Measurements from ENCODE around the gene GJA4. TPM values are rescaled to one million over a fixed set of nuclear protein-coding genes. Genes with fewer than 3 reads are reported as not detected.

The GJA4 gene
- total and polyA plus RNA-seq, 4 donors, result 6.1 to 10.6 (median 9.1) TPM

DNA sequence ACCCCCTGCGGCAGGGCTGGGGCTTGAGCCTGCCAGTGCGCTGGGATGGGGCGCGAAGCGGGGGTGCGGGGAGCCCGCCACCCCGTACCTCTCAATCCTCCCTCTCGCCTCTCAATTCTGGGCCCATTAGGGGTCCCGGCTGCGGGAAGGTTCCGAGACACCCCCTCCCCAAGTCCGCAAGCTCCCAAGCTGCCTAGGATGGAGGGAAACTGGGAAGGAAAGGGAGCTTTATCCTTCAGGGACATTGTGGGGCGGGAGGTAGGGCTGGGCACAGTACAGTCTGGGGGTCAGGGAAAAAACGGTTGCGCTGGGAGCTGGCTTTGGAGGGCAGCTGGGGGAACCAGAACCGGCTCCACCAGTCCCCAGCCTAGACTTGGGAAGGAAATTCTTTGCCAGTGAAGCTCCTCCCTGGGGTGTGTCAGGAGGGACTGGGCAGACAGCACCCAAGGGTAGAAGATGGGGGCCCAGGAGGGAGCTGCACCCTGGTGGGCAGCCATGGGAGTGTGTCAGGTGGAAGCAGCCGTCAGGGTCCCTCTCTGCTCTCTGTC is 10.9 kb upstream of the GJA4 start:
- Histone ChIP-seq H3K27me3 (ENCODE audit: control insufficient read depth in 4 of 4, insufficient read depth in 4 of 4, low read length in 3 of 4) (no peaks in the 10 kb centered on the region), H3K4me1 (ENCODE audit: control insufficient read depth in 4 of 4, insufficient read depth in 4 of 4, low read length in 3 of 4) (peaks cover 11 to 40% (median 27%) of the 10 kb centered on the region in 4 donors), H3K4me3 (ENCODE audit: low read depth in 1 of 3, low read length in 3 of 3) (peak overlapping the region; percentile 9 to 56 (median 47)), H3K36me3 (ENCODE audit: control insufficient read depth in 4 of 4, insufficient read depth in 3 of 4, low read depth in 1 of 4, low read length in 3 of 4) (no peaks in the 10 kb centered on the region), H3K9ac (ENCODE audit: low read depth in 1 of 2, low read length in 2 of 2) (no peak overlapping the region), H3K27ac (ENCODE audit: low read depth in 1 of 2, low read length in 2 of 2) (no peak overlapping the region), H3K9me3 (ENCODE audit: control insufficient read depth in 4 of 4, low read length in 3 of 4) (no peaks in the 10 kb centered on the region)
- WGBS, result 13% methylated on average over 18 of the region's 18 CpGs
- TF ChIP-seq, protein P1, sequence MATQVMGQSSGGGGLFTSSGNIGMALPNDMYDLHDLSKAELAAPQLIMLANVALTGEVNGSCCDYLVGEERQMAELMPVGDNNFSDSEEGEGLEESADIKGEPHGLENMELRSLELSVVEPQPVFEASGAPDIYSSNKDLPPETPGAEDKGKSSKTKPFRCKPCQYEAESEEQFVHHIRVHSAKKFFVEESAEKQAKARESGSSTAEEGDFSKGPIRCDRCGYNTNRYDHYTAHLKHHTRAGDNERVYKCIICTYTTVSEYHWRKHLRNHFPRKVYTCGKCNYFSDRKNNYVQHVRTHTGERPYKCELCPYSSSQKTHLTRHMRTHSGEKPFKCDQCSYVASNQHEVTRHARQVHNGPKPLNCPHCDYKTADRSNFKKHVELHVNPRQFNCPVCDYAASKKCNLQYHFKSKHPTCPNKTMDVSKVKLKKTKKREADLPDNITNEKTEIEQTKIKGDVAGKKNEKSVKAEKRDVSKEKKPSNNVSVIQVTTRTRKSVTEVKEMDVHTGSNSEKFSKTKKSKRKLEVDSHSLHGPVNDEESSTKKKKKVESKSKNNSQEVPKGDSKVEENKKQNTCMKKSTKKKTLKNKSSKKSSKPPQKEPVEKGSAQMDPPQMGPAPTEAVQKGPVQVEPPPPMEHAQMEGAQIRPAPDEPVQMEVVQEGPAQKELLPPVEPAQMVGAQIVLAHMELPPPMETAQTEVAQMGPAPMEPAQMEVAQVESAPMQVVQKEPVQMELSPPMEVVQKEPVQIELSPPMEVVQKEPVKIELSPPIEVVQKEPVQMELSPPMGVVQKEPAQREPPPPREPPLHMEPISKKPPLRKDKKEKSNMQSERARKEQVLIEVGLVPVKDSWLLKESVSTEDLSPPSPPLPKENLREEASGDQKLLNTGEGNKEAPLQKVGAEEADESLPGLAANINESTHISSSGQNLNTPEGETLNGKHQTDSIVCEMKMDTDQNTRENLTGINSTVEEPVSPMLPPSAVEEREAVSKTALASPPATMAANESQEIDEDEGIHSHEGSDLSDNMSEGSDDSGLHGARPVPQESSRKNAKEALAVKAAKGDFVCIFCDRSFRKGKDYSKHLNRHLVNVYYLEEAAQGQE (IDR thresholded peaks at IDR 0.05), result no peak
- no peak for DNase-seq (ENCODE audit: low spot score)

DNA sequence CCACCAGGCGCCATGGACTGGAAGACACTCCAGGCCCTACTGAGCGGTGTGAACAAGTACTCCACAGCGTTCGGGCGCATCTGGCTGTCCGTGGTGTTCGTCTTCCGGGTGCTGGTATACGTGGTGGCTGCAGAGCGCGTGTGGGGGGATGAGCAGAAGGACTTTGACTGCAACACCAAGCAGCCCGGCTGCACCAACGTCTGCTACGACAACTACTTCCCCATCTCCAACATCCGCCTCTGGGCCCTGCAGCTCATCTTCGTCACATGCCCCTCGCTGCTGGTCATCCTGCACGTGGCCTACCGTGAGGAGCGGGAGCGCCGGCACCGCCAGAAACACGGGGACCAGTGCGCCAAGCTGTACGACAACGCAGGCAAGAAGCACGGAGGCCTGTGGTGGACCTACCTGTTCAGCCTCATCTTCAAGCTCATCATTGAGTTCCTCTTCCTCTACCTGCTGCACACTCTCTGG is 8.0 kb upstream of the GJA4 start:
- DNase-seq (ENCODE audit: low spot score), result no peak

DNA sequence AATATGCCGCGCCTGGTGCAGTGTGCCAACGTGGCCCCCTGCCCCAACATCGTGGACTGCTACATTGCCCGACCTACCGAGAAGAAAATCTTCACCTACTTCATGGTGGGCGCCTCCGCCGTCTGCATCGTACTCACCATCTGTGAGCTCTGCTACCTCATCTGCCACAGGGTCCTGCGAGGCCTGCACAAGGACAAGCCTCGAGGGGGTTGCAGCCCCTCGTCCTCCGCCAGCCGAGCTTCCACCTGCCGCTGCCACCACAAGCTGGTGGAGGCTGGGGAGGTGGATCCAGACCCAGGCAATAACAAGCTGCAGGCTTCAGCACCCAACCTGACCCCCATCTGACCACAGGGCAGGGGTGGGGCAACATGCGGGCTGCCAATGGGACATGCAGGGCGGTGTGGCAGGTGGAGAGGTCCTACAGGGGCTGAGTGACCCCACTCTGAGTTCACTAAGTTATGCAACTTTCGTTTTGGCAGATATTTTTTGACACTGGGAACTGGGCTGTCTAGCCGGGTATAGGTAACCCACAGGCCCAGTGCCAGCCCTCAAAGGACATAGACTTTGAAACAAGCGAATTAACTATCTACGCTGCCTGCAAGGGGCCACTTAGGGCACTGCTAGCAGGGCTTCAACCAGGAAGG is 7.4 kb upstream of the GJA4 start:
- Histone ChIP-seq H3K27ac (ENCODE audit: low read depth in 1 of 2, low read length in 2 of 2) (peak overlapping the region; percentile 44 to 71), H3K9ac (ENCODE audit: low read depth in 1 of 2, low read length in 2 of 2) (no peak overlapping the region), H3K36me3 (ENCODE audit: control insufficient read depth in 4 of 4, insufficient read depth in 3 of 4, low read depth in 1 of 4, low read length in 3 of 4) (no peaks in the 10 kb centered on the region), H3K9me3 (ENCODE audit: control insufficient read depth in 4 of 4, low read length in 3 of 4) (no peaks in the 10 kb centered on the region), H3K4me3 (ENCODE audit: low read depth in 1 of 3, low read length in 3 of 3) (no peak overlapping the region), H3K4me1 (ENCODE audit: control insufficient read depth in 4 of 4, insufficient read depth in 4 of 4, low read length in 3 of 4) (peaks cover 11 to 46% (median 29%) of the 10 kb centered on the region in 4 donors), H3K27me3 (ENCODE audit: control insufficient read depth in 4 of 4, insufficient read depth in 4 of 4, low read length in 3 of 4) (no peaks in the 10 kb centered on the region)
- 74% methylated on average over 22 of the region's 22 CpGs for WGBS
- no peak for DNase-seq (ENCODE audit: low spot score)
- TF ChIP-seq HNF4A (conservative IDR thresholded peaks at IDR 0.05), result peak; percentile 54 to 56
- TF ChIP-seq GABPA (IDR thresholded peaks at IDR 0.05 in 1 of 2, conservative IDR thresholded peaks at IDR 0.05 in 1 of 2), result no peak
- TF ChIP-seq RXRA (IDR thresholded peaks at IDR 0.05), result peak; percentile 60 to 68
- TF ChIP-seq SP1 (IDR thresholded peaks at IDR 0.05), result peak; percentile 51

More for the DNA sequence above, 8.0 kb upstream of the GJA4 start:
- Histone ChIP-seq H3K4me1 (ENCODE audit: control insufficient read depth in 4 of 4, insufficient read depth in 4 of 4, low read length in 3 of 4) (peaks cover 11 to 46% (median 29%) of the 10 kb centered on the region in 4 donors), H3K27ac (ENCODE audit: low read depth in 1 of 2, low read length in 2 of 2) (no peak overlapping the region), H3K9ac (ENCODE audit: low read depth in 1 of 2, low read length in 2 of 2) (no peak overlapping the region), H3K4me3 (ENCODE audit: low read depth in 1 of 3, low read length in 3 of 3) (no peak overlapping the region), H3K36me3 (ENCODE audit: control insufficient read depth in 4 of 4, insufficient read depth in 3 of 4, low read depth in 1 of 4, low read length in 3 of 4) (no peaks in the 10 kb centered on the region), H3K9me3 (ENCODE audit: control insufficient read depth in 4 of 4, low read length in 3 of 4) (no peaks in the 10 kb centered on the region), H3K27me3 (ENCODE audit: control insufficient read depth in 4 of 4, insufficient read depth in 4 of 4, low read length in 3 of 4) (no peaks in the 10 kb centered on the region)
- WGBS, result 94% methylated on average over 28 of the region's 28 CpGs
- no peak for TF ChIP-seq EGR1 (IDR thresholded peaks at IDR 0.05; ENCODE audit: low read depth in 2 of 2)
- TF ChIP-seq, protein P2, sequence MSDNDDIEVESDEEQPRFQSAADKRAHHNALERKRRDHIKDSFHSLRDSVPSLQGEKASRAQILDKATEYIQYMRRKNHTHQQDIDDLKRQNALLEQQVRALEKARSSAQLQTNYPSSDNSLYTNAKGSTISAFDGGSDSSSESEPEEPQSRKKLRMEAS (IDR thresholded peaks at IDR 0.05), result no peak
- TF ChIP-seq, protein P3, sequence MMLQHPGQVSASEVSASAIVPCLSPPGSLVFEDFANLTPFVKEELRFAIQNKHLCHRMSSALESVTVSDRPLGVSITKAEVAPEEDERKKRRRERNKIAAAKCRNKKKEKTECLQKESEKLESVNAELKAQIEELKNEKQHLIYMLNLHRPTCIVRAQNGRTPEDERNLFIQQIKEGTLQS (IDR thresholded peaks at IDR 0.05), result no peak

Data from liver (tissue), 9 donors.